GM04504 (cell line): Measurements from ENCODE around the gene DHX16.
"Not testable (repeated sequence)": the region's sequence is repeated elsewhere in the genome, so short reads cannot be mapped to it uniquely, and the experiment has no call there.

ENCODE experiments used
- DNase-seq: peaks from one replicate; pipeline ENCODE4 v3.0.0-alpha.2; 2012; ENCODE audit warnings: low read depth

DHX16 gene

GRCh38 chr6:30678964-30679726 lies 6.3 kb upstream of the DHX16 start:
- no peak for DNase-seq

- DNase-seq, result no peak
Measured at GRCh38 chr6:30676660-30677285, 4.0 kb upstream of the DHX16 start.

- no peak for DNase-seq
Measured at GRCh38 chr6:30670760-30671527, 1.9 kb downstream of the DHX16 start.

- not testable (repeated sequence) for DNase-seq
Measured at GRCh38 chr6:30666300-30666699, 6.5 kb downstream of the DHX16 start.

- no peak for DNase-seq
Measured at GRCh38 chr6:30664994-30665767, 7.6 kb downstream of the DHX16 start.

- DNase-seq, result not testable (repeated sequence)
Measured at GRCh38 chr6:30657922-30658321, 14.9 kb downstream of the DHX16 start.

- no peak for DNase-seq
Measured at GRCh38 chr6:30657454-30657853, 15.4 kb downstream of the DHX16 start.

- no peak for DNase-seq
Measured at GRCh38 chr6:30656513-30656912, 16.3 kb downstream of the DHX16 start.

GRCh38 chr6:30655743-30656094 lies 17.1 kb downstream of the DHX16 start:
- no peak for DNase-seq

- no peak for DNase-seq
Measured at GRCh38 chr6:30654798-30655742, 17.7 kb downstream of the DHX16 start.

GRCh38 chr6:30651143-30651542 lies 21.7 kb downstream of the DHX16 start:
- no peak for DNase-seq

GRCh38 chr6:30647242-30648116 lies 25.3 kb downstream of the DHX16 start:
- no peak for DNase-seq

- peak; percentile 76 for DNase-seq
Measured at GRCh38 chr6:30646450-30647241, 26.2 kb downstream of the DHX16 start, which contains the start of gene C6orf136. C6orf136 (plus strand) TSS chr6:30647133; CDS start chr6:30647232, 99 bp downstream.

GRCh38 chr6:30645989-30646388 lies 26.8 kb downstream of the DHX16 start:
- DNase-seq, result no peak

GRCh38 chr6:30644769-30645168 lies 28.0 kb downstream of the DHX16 start:
- no peak for DNase-seq

- no peak for DNase-seq
Measured at GRCh38 chr6:30643656-30644055, 29.1 kb downstream of the DHX16 start.

GRCh38 chr6:30641048-30641447 lies 31.8 kb downstream of the DHX16 start:
- DNase-seq, result no peak

GRCh38 chr6:30640481-30640880 lies 32.3 kb downstream of the DHX16 start:
- DNase-seq, result no peak

GRCh38 chr6:30635834-30636233 lies 37.0 kb downstream of the DHX16 start:
- DNase-seq, result no peak
